Retinal pigment epithelial cell (primary cell): ENCODE results near the gene DAAM1.

Experiments
- DNase-seq: peaks from one replicate; pipeline ENCODE4 v3.0.0-alpha.2; 2010; ENCODE audit warnings: low read depth
- H3K4me3 ChIP-seq: 2 replicates; pipeline ENCODE4 v1.5.1; 2011; ENCODE audit warnings: mild to moderate bottlenecking, low read length, control low read depth, moderate library complexity
- CTCF ChIP-seq: conservative IDR thresholded peaks from 2 replicates; pipeline ENCODE4 v1.5.1; 2011; ENCODE audit warnings: low read depth, low read length, control low read depth, inconsistent platforms

Gene DAAM1

GRCh38 chr14:59185676-59186075, 2.8 kb upstream of the DAAM1 start:
- DNase-seq, result no peak

GRCh38 chr14:59186306-59186705, 2.2 kb upstream of the DAAM1 start:
- TF ChIP-seq CTCF, result no peak
- no peak for DNase-seq

More at GRCh38 chr14:59185676-59186075, 2.8 kb upstream of the DAAM1 start:
- H3K4me3 ChIP-seq, result no peak overlapping the region
- no peak for TF ChIP-seq CTCF

GRCh38 chr14:59187118-59187517, 1.3 kb upstream of the DAAM1 start:
- no peak for TF ChIP-seq CTCF
- H3K4me3 ChIP-seq, result no peak overlapping the region

More at GRCh38 chr14:59186306-59186705, 2.2 kb upstream of the DAAM1 start:
- H3K4me3 ChIP-seq, result no peak overlapping the region

GRCh38 chr14:59187802-59188460, 536 bp upstream of the DAAM1 start:
- no peak for TF ChIP-seq CTCF
- peak overlapping the region; percentile 89 for H3K4me3 ChIP-seq
- no peak for DNase-seq

More at GRCh38 chr14:59187118-59187517, 1.3 kb upstream of the DAAM1 start:
- no peak for DNase-seq

GRCh38 chr14:59189091-59189785, 771 bp downstream of the DAAM1 start:
- DNase-seq, result no peak
- no peak for TF ChIP-seq CTCF
- H3K4me3 ChIP-seq, result peak overlapping the region; percentile 89

GRCh38 chr14:59189786-59190368, 1.4 kb downstream of the DAAM1 start:
- peak; percentile 72 for DNase-seq
- H3K4me3 ChIP-seq, result peak overlapping the region; percentile 89
- no peak for TF ChIP-seq CTCF

- H3K4me3 ChIP-seq, result peak overlapping the region; percentile 89
- peak; percentile 29 for TF ChIP-seq CTCF
- DNase-seq, result no peak
Measured at GRCh38 chr14:59190372-59190771, 1.9 kb downstream of the DAAM1 start.
